ENCODE data around the gene LIN7B. TPM values are rescaled to one million over a fixed set of nuclear protein-coding genes. Genes with fewer than 3 reads are reported as not detected.
A peak's percentile ranks its signal among the peaks of the same experiment; 100 is the strongest.
"Not testable (repeated sequence)": the region's sequence is repeated elsewhere in the genome, so short reads cannot be mapped to it uniquely, and the experiment has no call there.

The LIN7B gene
- total RNA-seq, 3 donors from 2014 or later = 8.5 to 17.6 (median 11.8) TPM

DNA sequence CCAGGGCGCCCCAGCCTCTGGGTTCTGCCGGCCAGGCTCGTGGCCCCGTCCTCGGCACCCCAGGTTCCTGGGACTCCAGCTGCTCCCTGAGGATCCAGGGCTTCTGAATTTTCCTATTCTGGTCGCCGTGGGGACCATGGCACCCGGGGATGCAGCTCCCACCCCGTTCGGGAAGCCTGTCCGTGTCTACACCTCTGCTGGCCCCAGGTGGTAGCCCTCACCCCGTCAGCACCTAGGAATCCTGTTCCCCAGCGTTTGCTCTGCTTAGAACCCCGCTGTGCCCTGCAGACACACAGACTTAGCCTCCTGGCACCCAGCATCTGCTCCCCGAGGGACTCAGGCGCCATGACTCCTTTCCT lies 6.1 kb downstream of the LIN7B start:
- no peak for TF ChIP-seq POLR2AphosphoS5 (IDR thresholded peaks at IDR 0.05)
- TF ChIP-seq POLR2A (IDR thresholded peaks at IDR 0.05) = no peak
- no peak for TF ChIP-seq CTCF (IDR thresholded peaks at IDR 0.05)
- Histone ChIP-seq H3K27me3 (no peaks in the 10 kb centered on the region), H3K4me1 (peaks cover 0 to 12% of the 10 kb centered on the region in 2 donors), H3K27ac (no peak overlapping the region), H3K4me3 (peak overlapping the region in 2 of 3 donors; percentile 65 to 73), H3K36me3 (no peaks in the 10 kb centered on the region), H3K9me3 (no peaks in the 10 kb centered on the region)
- intact Hi-C loops (cut with DNase I; ENCODE audit: low total_unique reads) = no loop called here
- DNase-seq (ENCODE audit: low spot score in 2 of 2) = no peak

GRCh38 chr19:49120868-49121267 lies 6.7 kb downstream of the LIN7B start:
- Histone ChIP-seq H3K9me3 (no peaks in the 10 kb centered on the region), H3K4me3 (no peak overlapping the region), H3K27me3 (no peaks in the 10 kb centered on the region), H3K27ac (no peak overlapping the region), H3K36me3 (no peaks in the 10 kb centered on the region), H3K4me1 (peaks cover 0 to 12% of the 10 kb centered on the region in 2 donors)
- no peak for DNase-seq (ENCODE audit: low spot score in 2 of 2)
- intact Hi-C loops (cut with DNase I; ENCODE audit: low total_unique reads) = no loop called here
- TF ChIP-seq POLR2A (IDR thresholded peaks at IDR 0.05) (no peak), CTCF (IDR thresholded peaks at IDR 0.05) (no peak), POLR2AphosphoS5 (IDR thresholded peaks at IDR 0.05) (no peak)

GRCh38 chr19:49121841-49122240 lies 7.7 kb downstream of the LIN7B start:
- H3K9me3 ChIP-seq; H3K27me3 ChIP-seq; H3K36me3 ChIP-seq; DNase-seq (ENCODE audit: low spot score in 2 of 2); H3K27ac ChIP-seq; H3K4me3 ChIP-seq; intact Hi-C loops (cut with DNase I; ENCODE audit: low total_unique reads): not testable (repeated sequence)
- H3K4me1 ChIP-seq = peaks cover 0 to 12% of the 10 kb centered on the region in 2 donors

- H3K4me1 ChIP-seq; H3K27ac ChIP-seq; intact Hi-C loops (cut with DNase I; ENCODE audit: low total_unique reads); H3K9me3 ChIP-seq; DNase-seq (ENCODE audit: low spot score in 2 of 2); H3K4me3 ChIP-seq; H3K27me3 ChIP-seq; H3K36me3 ChIP-seq: not testable (repeated sequence)
Measured at GRCh38 chr19:49123285-49123684, 9.1 kb downstream of the LIN7B start.

DNA sequence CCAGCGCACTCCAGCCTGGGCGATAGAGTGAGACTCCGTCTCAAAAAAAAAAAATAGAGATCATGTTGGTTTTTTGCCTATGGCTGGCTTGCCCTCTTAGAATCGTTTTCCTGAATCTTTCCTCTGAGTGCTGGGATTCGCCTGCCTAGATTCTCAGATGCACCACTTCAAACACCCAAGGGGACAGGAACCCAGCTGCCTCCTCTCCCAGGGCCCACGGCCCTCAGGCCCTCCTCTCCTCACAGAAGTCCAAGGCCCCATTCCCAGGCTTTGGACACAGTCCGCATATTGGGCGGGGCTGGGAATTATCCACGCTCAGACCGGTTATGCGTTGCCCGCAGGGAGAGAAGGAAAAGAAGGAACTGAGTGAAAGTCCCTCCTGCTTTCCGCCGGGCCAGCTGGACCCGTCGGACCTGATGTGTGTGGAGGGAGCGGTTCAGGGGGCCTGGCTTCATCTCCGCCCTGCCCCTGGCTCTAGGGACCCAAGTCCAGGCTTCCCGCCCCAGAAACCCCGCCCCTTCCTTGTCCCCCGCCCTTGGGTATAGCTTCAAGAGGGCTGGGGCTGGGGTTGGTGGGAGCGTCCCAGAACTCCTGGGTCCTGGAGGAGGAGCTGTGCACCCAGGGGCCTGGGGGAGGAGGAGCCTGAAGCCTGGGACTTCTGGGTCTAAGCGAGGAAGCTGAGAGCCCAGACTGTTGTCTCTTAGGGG lies 11.0 kb downstream of the LIN7B start:
- H3K9me3 ChIP-seq = no peaks in the 10 kb centered on the region
- H3K27me3 ChIP-seq = no peaks in the 10 kb centered on the region
- intact Hi-C loops (cut with DNase I; ENCODE audit: low total_unique reads) = no loop called here
- peaks cover 0 to 6% of the 10 kb centered on the region in 2 donors for H3K4me1 ChIP-seq
- DNase-seq (ENCODE audit: low spot score in 2 of 2) = no peak
- TF ChIP-seq POLR2A (IDR thresholded peaks at IDR 0.05) (no peak), POLR2AphosphoS5 (IDR thresholded peaks at IDR 0.05) (no peak), CTCF (IDR thresholded peaks at IDR 0.05) (no peak)
- peak overlapping the region; percentile 49 to 52 for H3K27ac ChIP-seq
- no peaks in the 10 kb centered on the region for H3K36me3 ChIP-seq
- no peak overlapping the region for H3K4me3 ChIP-seq

DNA sequence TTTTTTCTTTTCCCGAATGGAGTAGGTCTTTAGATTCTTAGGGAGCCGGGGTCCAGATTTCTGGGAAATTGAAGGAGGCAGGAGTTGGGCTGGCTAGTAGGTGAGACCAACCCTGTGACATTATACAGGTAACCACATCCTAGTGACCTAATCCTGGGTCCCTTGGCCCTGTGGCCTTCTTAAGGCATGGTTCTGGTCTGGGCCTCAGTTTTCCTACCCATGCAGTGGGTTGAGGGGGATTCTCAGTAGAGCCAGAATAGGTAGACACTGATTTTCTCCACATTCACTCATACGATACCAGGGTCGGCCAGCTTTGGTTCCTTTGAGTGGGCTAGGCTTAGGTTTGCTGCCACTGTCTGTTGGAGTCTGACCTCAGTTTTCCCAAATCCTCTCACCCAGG lies 12.4 kb downstream of the LIN7B start:
- intact Hi-C loops (cut with DNase I; ENCODE audit: low total_unique reads) = no loop called here
- Histone ChIP-seq H3K27me3 (no peaks in the 10 kb centered on the region), H3K4me1 (peaks cover 0 to 4% of the 10 kb centered on the region in 2 donors), H3K27ac (no peak overlapping the region), H3K36me3 (no peaks in the 10 kb centered on the region), H3K9me3 (no peaks in the 10 kb centered on the region), H3K4me3 (no peak overlapping the region)
- no peak for DNase-seq (ENCODE audit: low spot score in 2 of 2)
- TF ChIP-seq POLR2AphosphoS5 (IDR thresholded peaks at IDR 0.05) = no peak
- TF ChIP-seq CTCF (IDR thresholded peaks at IDR 0.05) = no peak
- TF ChIP-seq POLR2A (IDR thresholded peaks at IDR 0.05) = no peak

- DNase-seq (ENCODE audit: low spot score in 2 of 2); H3K36me3 ChIP-seq; intact Hi-C loops (cut with DNase I; ENCODE audit: low total_unique reads); H3K27me3 ChIP-seq; H3K4me1 ChIP-seq; H3K9me3 ChIP-seq: not testable (repeated sequence)
- H3K27ac ChIP-seq = peak overlapping the region in 1 of 2 donors; percentile 69
- peak overlapping the region in 1 of 3 donors; percentile 61 for H3K4me3 ChIP-seq
Measured at GRCh38 chr19:49127225-49127624, 13.1 kb downstream of the LIN7B start.

Measured in breast epithelium (tissue), 4 donors.